Measurements from ENCODE around the gene BPIFB6.
A peak's percentile ranks its signal among the peaks of the same experiment; 100 is the strongest.

The BPIFB6 gene

DNA sequence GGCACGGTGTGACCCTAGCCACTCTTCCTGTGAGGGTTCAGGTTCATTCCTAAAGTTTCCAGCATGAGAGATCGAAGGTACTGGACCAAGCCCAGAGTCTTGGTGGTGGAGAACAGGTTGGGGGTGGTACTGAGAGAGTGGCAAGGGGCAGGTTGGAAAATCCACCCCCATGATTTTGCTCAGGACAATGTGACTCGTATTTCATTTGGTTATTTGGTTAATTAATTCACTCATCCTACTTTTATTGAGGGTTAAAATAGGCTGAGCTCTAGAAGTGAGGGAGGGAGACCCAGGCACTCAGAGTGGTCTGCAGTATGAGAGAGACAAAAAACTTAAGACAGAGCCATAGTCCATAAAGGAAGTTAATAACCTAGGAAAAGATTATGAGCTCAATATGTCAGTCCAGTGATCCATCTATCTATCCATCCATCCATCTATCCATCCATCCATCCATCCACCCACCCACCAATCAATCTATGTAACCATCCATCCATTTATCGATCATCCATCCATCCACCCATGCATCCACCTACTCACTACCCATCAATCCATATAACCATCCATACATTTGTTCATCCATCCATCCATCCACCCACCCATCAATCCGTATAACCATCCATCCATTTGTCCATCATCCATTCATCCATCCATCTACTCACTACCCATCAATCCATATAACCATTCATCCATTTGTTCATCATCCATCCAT, 6.7 kb upstream of the BPIFB6 start (continued):
- TF ChIP-seq ZNF530 (tag by site-specific recombination; IDR thresholded peaks at IDR 0.05; ENCODE audit: low read depth) (no peak), REPIN1 (tag by site-specific recombination; IDR thresholded peaks at IDR 0.05; ENCODE audit: low read depth) (no peak)

DNA sequence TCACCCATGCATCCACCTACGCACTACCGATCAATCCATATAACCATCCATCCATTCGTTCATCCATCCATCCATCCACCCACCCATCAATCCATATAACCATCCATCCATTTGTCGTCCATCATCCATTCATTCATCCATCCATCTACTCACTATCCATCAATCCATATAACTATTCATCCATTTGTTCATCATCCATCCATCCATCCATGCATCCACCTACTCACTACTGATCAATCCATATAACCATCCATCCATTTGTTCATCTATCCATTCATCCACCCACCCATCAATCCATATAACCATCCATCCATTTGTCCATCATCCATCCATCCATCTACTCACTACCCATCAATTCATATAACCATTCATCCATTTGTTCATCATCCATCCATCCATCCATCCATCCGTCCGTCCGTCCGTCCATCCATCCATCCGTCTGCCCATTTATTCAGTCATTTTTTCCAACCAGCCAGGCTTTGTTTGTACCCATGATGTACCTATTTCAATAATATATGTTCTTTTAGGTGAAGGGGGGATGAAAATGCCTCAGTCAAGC, 6.1 kb upstream of the BPIFB6 start:
- H3K4me1 ChIP-seq (ENCODE audit: control insufficient read depth, insufficient read depth, low read length): no peaks in the 10 kb centered on the region
- TF ChIP-seq ZBTB17 (tag by site-specific recombination; IDR thresholded peaks at IDR 0.05): peak; percentile 94
- TF ChIP-seq, protein P1, sequence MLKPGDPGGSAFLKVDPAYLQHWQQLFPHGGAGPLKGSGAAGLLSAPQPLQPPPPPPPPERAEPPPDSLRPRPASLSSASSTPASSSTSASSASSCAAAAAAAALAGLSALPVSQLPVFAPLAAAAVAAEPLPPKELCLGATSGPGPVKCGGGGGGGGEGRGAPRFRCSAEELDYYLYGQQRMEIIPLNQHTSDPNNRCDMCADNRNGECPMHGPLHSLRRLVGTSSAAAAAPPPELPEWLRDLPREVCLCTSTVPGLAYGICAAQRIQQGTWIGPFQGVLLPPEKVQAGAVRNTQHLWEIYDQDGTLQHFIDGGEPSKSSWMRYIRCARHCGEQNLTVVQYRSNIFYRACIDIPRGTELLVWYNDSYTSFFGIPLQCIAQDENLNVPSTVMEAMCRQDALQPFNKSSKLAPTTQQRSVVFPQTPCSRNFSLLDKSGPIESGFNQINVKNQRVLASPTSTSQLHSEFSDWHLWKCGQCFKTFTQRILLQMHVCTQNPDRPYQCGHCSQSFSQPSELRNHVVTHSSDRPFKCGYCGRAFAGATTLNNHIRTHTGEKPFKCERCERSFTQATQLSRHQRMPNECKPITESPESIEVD (tag by site-specific recombination; IDR thresholded peaks at IDR 0.05): no peak
- POLR2A ChIA-PET: no interaction called here

DNA sequence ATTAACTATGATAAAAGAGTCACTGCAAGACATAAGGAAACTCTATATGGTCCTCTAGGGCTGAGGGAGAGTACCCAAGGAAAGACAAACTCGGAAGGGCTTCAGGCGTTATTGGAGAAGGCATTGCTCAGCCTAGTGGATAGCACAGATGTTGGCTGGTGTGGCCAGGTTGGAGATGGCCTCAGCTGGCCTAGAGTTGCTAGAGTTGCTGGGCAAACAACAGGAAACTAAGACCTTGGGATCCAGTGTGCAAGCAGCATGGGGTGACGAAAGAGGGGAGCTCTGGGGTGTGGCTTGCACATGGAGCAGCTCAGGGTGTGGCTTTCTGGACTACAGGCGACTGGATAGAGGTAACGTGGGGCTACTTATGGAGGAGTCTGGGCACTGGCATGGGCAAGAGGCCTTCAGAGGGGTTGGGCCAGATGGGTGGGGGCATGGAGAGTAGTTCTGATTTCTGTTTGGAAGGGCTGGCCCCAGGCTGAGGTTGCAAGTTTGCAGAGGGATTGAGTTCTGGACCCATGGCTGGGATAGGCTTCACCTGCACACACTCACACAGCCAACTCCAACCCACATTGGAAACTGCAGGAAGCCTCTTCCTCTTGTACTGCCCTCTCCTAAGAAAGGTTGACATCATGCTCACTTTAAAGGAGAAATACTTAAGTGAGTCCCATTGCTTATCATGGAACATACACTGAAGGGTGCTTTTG, 5.2 kb upstream of the BPIFB6 start:
- no peak overlapping the region for H3K4me3 ChIP-seq (ENCODE audit: low read depth, low read length)
- POLR2A ChIA-PET: no interaction called here
- no peaks in the 10 kb centered on the region for H3K9me3 ChIP-seq (ENCODE audit: control insufficient read depth, insufficient read depth, low read depth, low read length)
- H3K36me3 ChIP-seq (ENCODE audit: control insufficient read depth in 2 of 2, insufficient read depth in 1 of 2, low read length in 2 of 2): no peaks in the 10 kb centered on the region
- no peaks in the 10 kb centered on the region for H3K4me1 ChIP-seq (ENCODE audit: control insufficient read depth, insufficient read depth, low read length)
- no peak overlapping the region for H3K27ac ChIP-seq (ENCODE audit: extremely low read depth, low read depth, low read length)
- CTCF ChIA-PET: interaction anchor here (0.7 kb wide), 1 partner anchor 170 kb away, joined by 3 read pairs; no protein-coding TSS in a partner anchor
- TF ChIP-seq, protein P2, sequence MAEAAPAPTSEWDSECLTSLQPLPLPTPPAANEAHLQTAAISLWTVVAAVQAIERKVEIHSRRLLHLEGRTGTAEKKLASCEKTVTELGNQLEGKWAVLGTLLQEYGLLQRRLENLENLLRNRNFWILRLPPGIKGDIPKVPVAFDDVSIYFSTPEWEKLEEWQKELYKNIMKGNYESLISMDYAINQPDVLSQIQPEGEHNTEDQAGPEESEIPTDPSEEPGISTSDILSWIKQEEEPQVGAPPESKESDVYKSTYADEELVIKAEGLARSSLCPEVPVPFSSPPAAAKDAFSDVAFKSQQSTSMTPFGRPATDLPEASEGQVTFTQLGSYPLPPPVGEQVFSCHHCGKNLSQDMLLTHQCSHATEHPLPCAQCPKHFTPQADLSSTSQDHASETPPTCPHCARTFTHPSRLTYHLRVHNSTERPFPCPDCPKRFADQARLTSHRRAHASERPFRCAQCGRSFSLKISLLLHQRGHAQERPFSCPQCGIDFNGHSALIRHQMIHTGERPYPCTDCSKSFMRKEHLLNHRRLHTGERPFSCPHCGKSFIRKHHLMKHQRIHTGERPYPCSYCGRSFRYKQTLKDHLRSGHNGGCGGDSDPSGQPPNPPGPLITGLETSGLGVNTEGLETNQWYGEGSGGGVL (tag by site-specific recombination; IDR thresholded peaks at IDR 0.05): no peak
- TF ChIP-seq ZNF707 (tag by site-specific recombination; IDR thresholded peaks at IDR 0.05) (no peak), KLF1 (tag by site-specific recombination; IDR thresholded peaks at IDR 0.05) (no peak), ZNF76 (tag by site-specific recombination; IDR thresholded peaks at IDR 0.05; ENCODE audit: borderline replicate concordance, low read depth) (no peak), GLIS2 (tag by site-specific recombination; IDR thresholded peaks at IDR 0.05) (no peak), ZNF654 (tag by site-specific recombination; IDR thresholded peaks at IDR 0.05; ENCODE audit: low read depth) (no peak), ZNF341 (tag by site-specific recombination; IDR thresholded peaks at IDR 0.05; ENCODE audit: low read depth) (no peak), ZSCAN23 (tag by site-specific recombination; IDR thresholded peaks at IDR 0.05) (no peak)
- TF ChIP-seq, protein P3, sequence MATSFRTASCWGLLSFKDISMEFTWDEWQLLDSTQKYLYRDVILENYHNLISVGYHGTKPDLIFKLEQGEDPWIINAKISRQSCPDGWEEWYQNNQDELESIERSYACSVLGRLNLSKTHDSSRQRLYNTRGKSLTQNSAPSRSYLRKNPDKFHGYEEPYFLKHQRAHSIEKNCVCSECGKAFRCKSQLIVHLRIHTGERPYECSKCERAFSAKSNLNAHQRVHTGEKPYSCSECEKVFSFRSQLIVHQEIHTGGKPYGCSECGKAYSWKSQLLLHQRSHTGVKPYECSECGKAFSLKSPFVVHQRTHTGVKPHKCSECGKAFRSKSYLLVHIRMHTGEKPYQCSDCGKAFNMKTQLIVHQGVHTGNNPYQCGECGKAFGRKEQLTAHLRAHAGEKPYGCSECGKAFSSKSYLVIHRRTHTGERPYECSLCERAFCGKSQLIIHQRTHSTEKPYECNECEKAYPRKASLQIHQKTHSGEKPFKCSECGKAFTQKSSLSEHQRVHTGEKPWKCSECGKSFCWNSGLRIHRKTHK (tag by site-specific recombination; IDR thresholded peaks at IDR 0.05): no peak

More for the DNA sequence above, 6.1 kb upstream of the BPIFB6 start:
- Histone ChIP-seq H3K27ac (ENCODE audit: extremely low read depth, low read depth, low read length) (no peak overlapping the region), H3K4me3 (ENCODE audit: low read depth, low read length) (no peak overlapping the region), H3K9me3 (ENCODE audit: control insufficient read depth, insufficient read depth, low read depth, low read length) (no peaks in the 10 kb centered on the region), H3K36me3 (ENCODE audit: control insufficient read depth in 2 of 2, insufficient read depth in 1 of 2, low read length in 2 of 2) (no peaks in the 10 kb centered on the region)
- CTCF ChIA-PET: interaction anchor here (0.6 to 0.7 kb wide), 2 partner anchors 62 to 169 kb away, joined by 3 read pairs; no protein-coding TSS in a partner anchor
